HEK293 (cell line): ENCODE results near the gene SYCP3.

ENCODE experiments used
- CTCF ChIA-PET: fragments of 350-600 bp; formaldehyde crosslinking; extraction: SDS; loops from one replicate; lab custom pipeline; 2021; ENCODE audit warnings: antibody characterized with exemption; lab: Yijun Ruan, JAX
- POLR2A ChIA-PET: fragments of 300-600 bp; formaldehyde crosslinking; extraction: SDS; loops from one replicate; lab custom pipeline; 2020; ENCODE audit warnings: antibody characterized with exemption, inconsistent platforms; lab: Yijun Ruan, JAX
- H3K27ac ChIP-seq: fragments of 200-500 bp; sonication (Bioruptor generic); 2 replicates; pipeline ENCODE4 v1.5.1; 2014; ENCODE audit warnings: low read depth, low read length, control low read depth, inconsistent platforms; ENCODE audit errors: extremely low read depth
- H3K36me3 ChIP-seq, 2 experiments: fragments of 200-500 bp in 1 of 2; sonication (Bioruptor generic) in 1 of 2; 1 replicate in 1 of 2; 2 replicates in 1 of 2; pipeline ENCODE4 v1.5.1; 2014 to 2017; ENCODE audit warnings: inconsistent platforms in 2 of 2, low read length in 2 of 2; ENCODE audit not compliant: control insufficient read depth in 2 of 2, insufficient read depth in 1 of 2
- H3K4me1 ChIP-seq: fragments of 200-500 bp; sonication (Bioruptor generic); 2 replicates; pipeline ENCODE4 v1.5.1; 2014; ENCODE audit warnings: mild to moderate bottlenecking, low read length, inconsistent platforms; ENCODE audit not compliant: control insufficient read depth, insufficient read depth
- H3K4me3 ChIP-seq: 2 replicates; pipeline ENCODE4 v1.5.1; 2011; ENCODE audit warnings: low read depth, mild to moderate bottlenecking, control low read depth, low read length, moderate library complexity
- H3K9me3 ChIP-seq: fragments of 200-500 bp; sonication (Bioruptor generic); 2 replicates; pipeline ENCODE4 v1.5.1; 2014; ENCODE audit warnings: low read depth, low read length, inconsistent platforms; ENCODE audit not compliant: control insufficient read depth, insufficient read depth
- FEZF1 ChIP-seq: fragments of 450-650 bp; formaldehyde crosslinking; IDR thresholded peaks from 2 replicates; pipeline ENCODE4 v1.5.1; 2016; ENCODE audit warnings: missing biosample characterization, missing genetic modification characterization
- SETDB1 ChIP-seq: IDR thresholded peaks from one replicate; pipeline ENCODE4 v1.6.1; 2017; ENCODE audit warnings: mild to moderate bottlenecking, low read length, moderate library complexity, mixed read lengths; ENCODE audit not compliant: insufficient read length
- TRIM28 ChIP-seq: IDR thresholded peaks from 2 replicates; pipeline ENCODE4 v1.6.1; 2011; ENCODE audit warnings: low read length, control low read depth, borderline replicate concordance
- ZBTB21 ChIP-seq: fragments of 450-650 bp; formaldehyde crosslinking; IDR thresholded peaks from 2 replicates; pipeline ENCODE4 v1.5.1; 2017; ENCODE audit warnings: missing biosample characterization, missing genetic modification characterization
- ZBTB48 ChIP-seq: fragments of 450-650 bp; formaldehyde crosslinking; IDR thresholded peaks from 2 replicates; pipeline ENCODE4 v1.5.1; 2016; ENCODE audit warnings: missing biosample characterization, missing genetic modification characterization
- ZNF335 ChIP-seq: fragments of 450-650 bp; formaldehyde crosslinking; conservative IDR thresholded peaks from 2 replicates; pipeline ENCODE4 v1.5.1; 2016; ENCODE audit warnings: missing biosample characterization, missing genetic modification characterization
- ZNF416 ChIP-seq: fragments of 450-650 bp; formaldehyde crosslinking; IDR thresholded peaks from 2 replicates; pipeline ENCODE4 v1.5.1; 2016; ENCODE audit warnings: missing biosample characterization, missing genetic modification characterization
- ZNF548 ChIP-seq: fragments of 450-650 bp; formaldehyde crosslinking; IDR thresholded peaks from 2 replicates; pipeline ENCODE4 v1.5.1; 2016; ENCODE audit warnings: missing biosample characterization, missing genetic modification characterization
- ZNF555 ChIP-seq: fragments of 450-650 bp; formaldehyde crosslinking; conservative IDR thresholded peaks from 2 replicates; pipeline ENCODE4 v1.5.1; 2017; ENCODE audit warnings: missing biosample characterization, mild to moderate bottlenecking, missing genetic modification characterization, inconsistent platforms
- ZNF747 ChIP-seq: fragments of 450-650 bp; formaldehyde crosslinking; IDR thresholded peaks from 2 replicates; pipeline ENCODE4 v1.5.1; 2016; ENCODE audit warnings: missing biosample characterization, missing genetic modification characterization
- ZSCAN16 ChIP-seq: fragments of 450-650 bp; formaldehyde crosslinking; IDR thresholded peaks from 2 replicates; pipeline ENCODE4 v1.5.1; 2016; ENCODE audit warnings: missing biosample characterization, missing genetic modification characterization
- TF ChIP-seq, protein P1 (sequence below): sonication (generic); formaldehyde crosslinking; IDR thresholded peaks from 2 replicates; pipeline ENCODE4 v1.8.1; 2022; ENCODE audit warnings: mild to moderate bottlenecking, moderate library complexity, missing genetic modification reagents
- TF ChIP-seq, protein P2 (sequence below): fragments of 450-650 bp; formaldehyde crosslinking; optimal IDR thresholded peaks from 2 replicates; pipeline ENCODE3; 2016; ENCODE audit warnings: missing biosample characterization, mild to moderate bottlenecking, missing genetic modification characterization
- TF ChIP-seq, protein P3 (sequence below): fragments of 450-650 bp; formaldehyde crosslinking; IDR thresholded peaks from 2 replicates; pipeline ENCODE4 v1.5.1; 2016; ENCODE audit warnings: missing biosample characterization, missing genetic modification characterization
- TF ChIP-seq, protein P4 (sequence below): fragments of 450-650 bp; formaldehyde crosslinking; IDR thresholded peaks from 2 replicates; pipeline ENCODE4 v1.5.1; 2016; ENCODE audit warnings: missing biosample characterization, missing genetic modification characterization
- TF ChIP-seq, protein P5 (sequence below): fragments of 450-650 bp; formaldehyde crosslinking; IDR thresholded peaks from 2 replicates; pipeline ENCODE4 v1.5.1; 2017; ENCODE audit warnings: missing biosample characterization, missing genetic modification characterization

SYCP3 gene

GRCh38 chr12:101714877-101715444, 24.3 kb downstream of the SYCP3 start:
- CTCF ChIA-PET = interaction anchor here (0.6 kb wide), 1 partner anchor 26 kb away, joined by 3 read pairs; no protein-coding TSS in a partner anchor
- H3K4me3 ChIP-seq = no peak overlapping the region
- peaks cover 12% of the 10 kb centered on the region for H3K4me1 ChIP-seq
- POLR2A ChIA-PET = no interaction called here
- H3K36me3 ChIP-seq = peaks cover 4 to 7% of the 10 kb centered on the region in 2 experiments; a peak in 2 of 3 replicates
- no peak for TF ChIP-seq SETDB1
- TF ChIP-seq ZBTB48 (tag by site-specific recombination) = no peak
- no peak for TF ChIP-seq TRIM28
- TF ChIP-seq, protein P1, sequence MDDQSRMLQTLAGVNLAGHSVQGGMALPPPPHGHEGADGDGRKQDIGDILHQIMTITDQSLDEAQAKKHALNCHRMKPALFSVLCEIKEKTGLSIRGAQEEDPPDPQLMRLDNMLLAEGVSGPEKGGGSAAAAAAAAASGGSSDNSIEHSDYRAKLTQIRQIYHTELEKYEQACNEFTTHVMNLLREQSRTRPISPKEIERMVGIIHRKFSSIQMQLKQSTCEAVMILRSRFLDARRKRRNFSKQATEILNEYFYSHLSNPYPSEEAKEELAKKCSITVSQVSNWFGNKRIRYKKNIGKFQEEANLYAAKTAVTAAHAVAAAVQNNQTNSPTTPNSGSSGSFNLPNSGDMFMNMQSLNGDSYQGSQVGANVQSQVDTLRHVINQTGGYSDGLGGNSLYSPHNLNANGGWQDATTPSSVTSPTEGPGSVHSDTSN (CRISPR knock-in tag) = no peak
- no peak for TF ChIP-seq FEZF1 (tag by site-specific recombination)
- TF ChIP-seq ZNF548 (tag by site-specific recombination) = no peak
- TF ChIP-seq, protein P2, sequence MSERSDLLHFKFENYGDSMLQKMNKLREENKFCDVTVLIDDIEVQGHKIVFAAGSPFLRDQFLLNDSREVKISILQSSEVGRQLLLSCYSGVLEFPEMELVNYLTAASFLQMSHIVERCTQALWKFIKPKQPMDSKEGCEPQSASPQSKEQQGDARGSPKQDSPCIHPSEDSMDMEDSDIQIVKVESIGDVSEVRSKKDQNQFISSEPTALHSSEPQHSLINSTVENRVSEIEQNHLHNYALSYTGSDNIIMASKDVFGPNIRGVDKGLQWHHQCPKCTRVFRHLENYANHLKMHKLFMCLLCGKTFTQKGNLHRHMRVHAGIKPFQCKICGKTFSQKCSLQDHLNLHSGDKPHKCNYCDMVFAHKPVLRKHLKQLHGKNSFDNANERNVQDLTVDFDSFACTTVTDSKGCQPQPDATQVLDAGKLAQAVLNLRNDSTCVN (tag by site-specific recombination) = no peak
- no peak for TF ChIP-seq ZNF555 (tag by site-specific recombination)
- TF ChIP-seq ZSCAN16 (tag by site-specific recombination) = no peak
- TF ChIP-seq, protein P3, sequence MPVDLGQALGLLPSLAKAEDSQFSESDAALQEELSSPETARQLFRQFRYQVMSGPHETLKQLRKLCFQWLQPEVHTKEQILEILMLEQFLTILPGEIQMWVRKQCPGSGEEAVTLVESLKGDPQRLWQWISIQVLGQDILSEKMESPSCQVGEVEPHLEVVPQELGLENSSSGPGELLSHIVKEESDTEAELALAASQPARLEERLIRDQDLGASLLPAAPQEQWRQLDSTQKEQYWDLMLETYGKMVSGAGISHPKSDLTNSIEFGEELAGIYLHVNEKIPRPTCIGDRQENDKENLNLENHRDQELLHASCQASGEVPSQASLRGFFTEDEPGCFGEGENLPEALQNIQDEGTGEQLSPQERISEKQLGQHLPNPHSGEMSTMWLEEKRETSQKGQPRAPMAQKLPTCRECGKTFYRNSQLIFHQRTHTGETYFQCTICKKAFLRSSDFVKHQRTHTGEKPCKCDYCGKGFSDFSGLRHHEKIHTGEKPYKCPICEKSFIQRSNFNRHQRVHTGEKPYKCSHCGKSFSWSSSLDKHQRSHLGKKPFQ (tag by site-specific recombination) = no peak
- TF ChIP-seq, protein P4, sequence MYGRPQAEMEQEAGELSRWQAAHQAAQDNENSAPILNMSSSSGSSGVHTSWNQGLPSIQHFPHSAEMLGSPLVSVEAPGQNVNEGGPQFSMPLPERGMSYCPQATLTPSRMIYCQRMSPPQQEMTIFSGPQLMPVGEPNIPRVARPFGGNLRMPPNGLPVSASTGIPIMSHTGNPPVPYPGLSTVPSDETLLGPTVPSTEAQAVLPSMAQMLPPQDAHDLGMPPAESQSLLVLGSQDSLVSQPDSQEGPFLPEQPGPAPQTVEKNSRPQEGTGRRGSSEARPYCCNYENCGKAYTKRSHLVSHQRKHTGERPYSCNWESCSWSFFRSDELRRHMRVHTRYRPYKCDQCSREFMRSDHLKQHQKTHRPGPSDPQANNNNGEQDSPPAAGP (tag by site-specific recombination) = no peak
- TF ChIP-seq, all 188 proteins: peak for 0
- H3K9me3 ChIP-seq = no peaks in the 10 kb centered on the region
- no peak overlapping the region for H3K27ac ChIP-seq

- Histone ChIP-seq H3K9me3 (no peaks in the 10 kb centered on the region), H3K4me1 (peaks cover 12% of the 10 kb centered on the region), H3K36me3 (peaks cover 3 to 7% of the 10 kb centered on the region in 2 experiments; a peak in 2 of 3 replicates), H3K4me3 (no peak overlapping the region), H3K27ac (no peak overlapping the region)
- ChIA-PET CTCF (interaction anchor here (0.5 to 0.7 kb wide), 2 partner anchors 16 to 25 kb away, joined by 3 to 4 read pairs; partner anchors contain the start of gene CHPT1), POLR2A (no interaction called here)
- TF ChIP-seq ZNF335 (tag by site-specific recombination) = 0 out of 2 replicates have a peak, but pooled peaks have one; percentile 42
- no peak for TF ChIP-seq ZBTB21 (tag by site-specific recombination)
Observed at GRCh38 chr12:101713930-101714329, 25.3 kb downstream of the SYCP3 start.

- Histone ChIP-seq H3K4me3 (no peak overlapping the region), H3K9me3 (no peaks in the 10 kb centered on the region), H3K36me3 (peaks cover 0 to 7% of the 10 kb centered on the region in 2 experiments; a peak in 1 of 3 replicates), H3K27ac (no peak overlapping the region), H3K4me1 (peaks cover 12% of the 10 kb centered on the region)
- ChIA-PET POLR2A (no interaction called here), CTCF (no interaction called here)
- TF ChIP-seq ZNF416 (tag by site-specific recombination) (no peak), ZNF747 (no peak)
- TF ChIP-seq, protein P5, sequence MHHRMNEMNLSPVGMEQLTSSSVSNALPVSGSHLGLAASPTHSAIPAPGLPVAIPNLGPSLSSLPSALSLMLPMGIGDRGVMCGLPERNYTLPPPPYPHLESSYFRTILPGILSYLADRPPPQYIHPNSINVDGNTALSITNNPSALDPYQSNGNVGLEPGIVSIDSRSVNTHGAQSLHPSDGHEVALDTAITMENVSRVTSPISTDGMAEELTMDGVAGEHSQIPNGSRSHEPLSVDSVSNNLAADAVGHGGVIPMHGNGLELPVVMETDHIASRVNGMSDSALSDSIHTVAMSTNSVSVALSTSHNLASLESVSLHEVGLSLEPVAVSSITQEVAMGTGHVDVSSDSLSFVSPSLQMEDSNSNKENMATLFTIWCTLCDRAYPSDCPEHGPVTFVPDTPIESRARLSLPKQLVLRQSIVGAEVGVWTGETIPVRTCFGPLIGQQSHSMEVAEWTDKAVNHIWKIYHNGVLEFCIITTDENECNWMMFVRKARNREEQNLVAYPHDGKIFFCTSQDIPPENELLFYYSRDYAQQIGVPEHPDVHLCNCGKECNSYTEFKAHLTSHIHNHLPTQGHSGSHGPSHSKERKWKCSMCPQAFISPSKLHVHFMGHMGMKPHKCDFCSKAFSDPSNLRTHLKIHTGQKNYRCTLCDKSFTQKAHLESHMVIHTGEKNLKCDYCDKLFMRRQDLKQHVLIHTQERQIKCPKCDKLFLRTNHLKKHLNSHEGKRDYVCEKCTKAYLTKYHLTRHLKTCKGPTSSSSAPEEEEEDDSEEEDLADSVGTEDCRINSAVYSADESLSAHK (tag by site-specific recombination) = peak; percentile 49; the same call in 1 of the 2 replicates
Observed at GRCh38 chr12:101713059-101713682, 26.1 kb downstream of the SYCP3 start.
